Stimulated activated naive B cell treated with anti-CD40 and anti-IgM and Interleukin-4, amounts not matched to agents 10 μg/mL and 1 μg/mL and 100 μg/mL, for 72 hours (primary cell): ENCODE data around the gene APOBEC3B.
"Not testable (repeated sequence)": the region's sequence is repeated elsewhere in the genome, so short reads cannot be mapped to it uniquely, and the experiment has no call there.

Experiments
- ATAC-seq, 2 donors: fragments of 150-1000 bp; cut with Tn5 transposase; replicated peaks; 2 replicates each; pipeline ENCODE4 v1.10.0; 2021; ENCODE audit warnings: moderate library complexity in 1 of 2
- DNase-seq: peaks from one replicate; pipeline ENCODE4 v3.0.0; 2021
- H3K27ac Mint-ChIP-seq: one replicate; pipeline ENCODE4 v1.8.0; 2022; ENCODE audit warnings: mild to moderate bottlenecking, mixed read lengths
- H3K27me3 Mint-ChIP-seq, 2 donors: one replicate each; pipeline ENCODE4 v1.8.0; 2022; ENCODE audit warnings: mixed read lengths in 2 of 2
- H3K36me3 Mint-ChIP-seq, 2 donors: one replicate each; pipeline ENCODE4 v1.8.0; 2022; ENCODE audit warnings: mixed read lengths in 2 of 2, mild to moderate bottlenecking in 1 of 2
- H3K4me1 Mint-ChIP-seq, 2 donors: one replicate each; pipeline ENCODE4 v1.8.0; 2022; ENCODE audit warnings: mixed read lengths in 2 of 2, mild to moderate bottlenecking in 1 of 2
- H3K4me3 Mint-ChIP-seq, 2 donors: one replicate each; pipeline ENCODE4 v1.8.0; 2022; ENCODE audit warnings: mild to moderate bottlenecking in 2 of 2, mixed read lengths in 2 of 2, moderate library complexity in 1 of 2
- H3K9me3 Mint-ChIP-seq, 2 donors: one replicate each; pipeline ENCODE4 v1.8.0; 2022; ENCODE audit warnings: mixed read lengths in 2 of 2, mild to moderate bottlenecking in 1 of 2

Gene APOBEC3B

GRCh38 chr22:39031434-39032295 is 49.5 kb downstream of the APOBEC3B start:
- H3K9me3 Mint-ChIP-seq, H3K4me3 Mint-ChIP-seq, DNase-seq, ATAC-seq, H3K27me3 Mint-ChIP-seq: not testable (repeated sequence)
- peak overlapping the region; percentile 5 for H3K27ac Mint-ChIP-seq
- H3K4me1 Mint-ChIP-seq: peaks cover 8 to 28% of the 10 kb centered on the region in 2 donors
- H3K36me3 Mint-ChIP-seq: peaks cover 27 to 32% of the 10 kb centered on the region in 2 donors

GRCh38 chr22:39037071-39037470 is 54.9 kb downstream of the APOBEC3B start:
- peaks cover 18 to 33% of the 10 kb centered on the region in 2 donors for H3K4me1 Mint-ChIP-seq
- not testable (repeated sequence) for H3K4me3 Mint-ChIP-seq, H3K9me3 Mint-ChIP-seq, H3K27me3 Mint-ChIP-seq, ATAC-seq, DNase-seq
- peaks cover 14 to 16% of the 10 kb centered on the region in 2 donors for H3K36me3 Mint-ChIP-seq
- H3K27ac Mint-ChIP-seq: peak overlapping the region; percentile 3

- H3K27ac Mint-ChIP-seq: peak overlapping the region; percentile 98
- peaks cover 25 to 46% of the 10 kb centered on the region in 2 donors for H3K4me1 Mint-ChIP-seq
Observed at GRCh38 chr22:39039306-39040126, 57.4 kb downstream of the APOBEC3B start.

DNA sequence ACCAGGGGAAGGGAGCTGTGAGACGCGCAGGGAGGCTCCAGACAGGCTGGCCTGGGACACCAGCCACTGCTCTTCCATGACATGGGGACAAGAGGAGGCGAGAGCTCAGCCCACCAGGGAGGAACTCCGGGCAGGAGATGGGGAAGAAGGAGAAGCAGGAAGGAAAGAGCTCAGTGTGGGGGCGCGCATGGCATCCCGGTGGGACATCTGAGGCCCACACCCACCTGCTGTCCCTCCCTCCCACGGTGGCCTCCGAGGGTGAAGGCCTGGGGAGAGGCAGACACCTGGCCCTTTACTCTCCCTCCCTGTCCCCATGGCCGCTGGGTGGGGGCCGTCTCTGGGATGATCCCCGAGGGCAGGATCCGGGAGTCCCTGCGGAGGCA is 58.0 kb downstream of the APOBEC3B start:
- not testable (repeated sequence) for DNase-seq, H3K27me3 Mint-ChIP-seq, ATAC-seq, H3K9me3 Mint-ChIP-seq
- H3K27ac Mint-ChIP-seq: peak overlapping the region; percentile 98
- peaks cover 13 to 19% of the 10 kb centered on the region in 2 donors for H3K36me3 Mint-ChIP-seq
- peaks cover 30 to 53% of the 10 kb centered on the region in 2 donors for H3K4me1 Mint-ChIP-seq
- peak overlapping the region; percentile 95 to 99 for H3K4me3 Mint-ChIP-seq

More at GRCh38 chr22:39039306-39040126, 57.4 kb downstream of the APOBEC3B start:
- no peaks in the 10 kb centered on the region for H3K27me3 Mint-ChIP-seq
- no peaks in the 10 kb centered on the region for H3K9me3 Mint-ChIP-seq
- ATAC-seq: no peak
- peaks cover 9 to 14% of the 10 kb centered on the region in 2 donors for H3K36me3 Mint-ChIP-seq
- H3K4me3 Mint-ChIP-seq: peak overlapping the region; percentile 95 to 99
- DNase-seq: no peak

- H3K9me3 Mint-ChIP-seq, H3K27me3 Mint-ChIP-seq: not testable (repeated sequence)
- Mint-ChIP-seq H3K36me3 (peaks cover 18 to 25% of the 10 kb centered on the region in 2 donors), H3K27ac (peak within 1 kb of the TSS; percentile 98), H3K4me3 (peak within 1 kb of the TSS; percentile 95 to 99), H3K4me1 (peaks cover 34 to 58% of the 10 kb centered on the region in 2 donors)
- ATAC-seq (peak; percentile 93 to 96), DNase-seq (peak; percentile 80)
Observed at GRCh38 chr22:39040538-39041296, 58.6 kb downstream of the APOBEC3B start, which contains the start of gene APOBEC3F. Gene APOBEC3F (plus strand): TSS chr22:39040864. CDS start chr22:39040961, 97 bp downstream.

- Mint-ChIP-seq H3K27me3 (no peaks in the 10 kb centered on the region), H3K9me3 (no peaks in the 10 kb centered on the region), H3K4me1 (peaks cover 41 to 60% of the 10 kb centered on the region in 2 donors), H3K36me3 (peaks cover 28 to 37% of the 10 kb centered on the region in 2 donors), H3K4me3 (peak overlapping the region; percentile 95 to 99), H3K27ac (peak overlapping the region; percentile 73)
- ATAC-seq: no peak
- DNase-seq: no peak
Observed at GRCh38 chr22:39041908-39042307, 59.8 kb downstream of the APOBEC3B start.
